ENCODE results near the gene PRRT1. TPM values are rescaled to one million over a fixed set of nuclear protein-coding genes. Genes with fewer than 3 reads are reported as not detected.
A peak's percentile ranks its signal among the peaks of the same experiment; 100 is the strongest.

Gene PRRT1
- total and polyA plus RNA-seq, 5 experiments from 2014 or later: 1.2 to 5.6 (median 3.6) TPM

DNA sequence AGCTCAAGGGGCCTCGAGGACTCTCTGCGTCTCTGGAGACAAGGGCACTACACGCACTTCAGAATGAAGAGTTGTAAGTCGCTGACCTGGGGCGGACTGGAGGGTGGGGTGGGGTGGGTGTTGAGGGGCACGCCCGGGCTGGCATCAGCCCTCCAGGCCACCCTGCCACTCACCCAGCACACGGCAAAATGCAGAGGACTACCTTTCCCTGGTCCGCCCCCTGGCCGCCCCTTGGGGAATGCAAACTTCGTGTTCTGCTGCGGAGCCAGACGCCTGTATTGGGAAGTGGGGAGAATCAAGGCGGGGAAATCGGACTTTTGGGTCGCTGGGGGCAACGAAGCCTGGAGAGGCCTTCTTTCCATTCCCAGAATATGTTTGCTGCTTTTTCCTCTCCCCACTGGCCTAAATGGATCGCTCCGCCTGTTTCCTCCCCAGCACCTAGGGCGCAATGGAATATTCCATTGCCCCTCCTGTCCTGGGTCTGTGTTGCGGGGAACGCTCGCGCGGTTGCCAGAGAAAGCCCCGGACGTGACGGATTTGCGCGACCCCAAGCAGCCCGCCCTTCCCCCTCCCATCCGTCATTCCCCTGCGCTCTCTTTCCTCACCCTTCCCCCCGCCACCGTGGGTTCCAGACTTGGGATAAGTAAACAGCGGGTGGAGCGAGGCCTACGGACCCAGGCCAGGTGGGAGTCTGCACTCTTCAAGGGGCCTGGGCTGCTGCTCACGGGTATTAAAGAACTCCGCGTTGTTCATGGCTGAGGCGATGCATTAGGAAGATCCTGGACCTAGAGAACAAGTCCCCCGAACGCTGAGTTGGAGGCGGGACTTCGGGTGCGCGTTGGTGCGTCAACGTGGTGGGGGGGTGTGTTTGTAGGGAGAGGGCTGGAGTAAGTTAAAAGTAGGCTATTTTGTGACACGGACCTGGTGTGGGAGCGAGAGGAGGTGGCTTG is 2.1 kb upstream of the PRRT1 start, which contains the start of gene PPT2:
TSS of gene PPT2 (plus strand) at position 578 of the 950 bp plus-strand sequence. CDS start 454 bp downstream, outside the sequence.
- ATAC-seq: peak; percentile 65 to 79
- peak within 1 kb of the TSS; percentile 88 to 100 (median 98) for H3K4me3 Mint-ChIP-seq
- DNase-seq: peak; percentile 60 to 92 (median 83)
- no peaks in the 10 kb centered on the region for H3K9me3 Mint-ChIP-seq
- peaks cover 6 to 24% (median 8%) of the 10 kb centered on the region in 3 donors for H3K36me3 Mint-ChIP-seq
- H3K27ac Mint-ChIP-seq: peak within 1 kb of the TSS; percentile 87 to 99 (median 98)
- H3K27me3 Mint-ChIP-seq: peaks cover 0 to 16% (median 4%) of the 10 kb centered on the region in 5 donors
- peaks cover 45 to 73% (median 53%) of the 10 kb centered on the region in 4 donors for H3K4me1 Mint-ChIP-seq
- POLR2A ChIA-PET: interaction anchor here (0.6 to 1.6 kb wide), 6 partner anchors 23 to 691 kb away, joined by 3 to 9 read pairs (median 4); partner anchors contain the start of gene AGPAT1

DNA sequence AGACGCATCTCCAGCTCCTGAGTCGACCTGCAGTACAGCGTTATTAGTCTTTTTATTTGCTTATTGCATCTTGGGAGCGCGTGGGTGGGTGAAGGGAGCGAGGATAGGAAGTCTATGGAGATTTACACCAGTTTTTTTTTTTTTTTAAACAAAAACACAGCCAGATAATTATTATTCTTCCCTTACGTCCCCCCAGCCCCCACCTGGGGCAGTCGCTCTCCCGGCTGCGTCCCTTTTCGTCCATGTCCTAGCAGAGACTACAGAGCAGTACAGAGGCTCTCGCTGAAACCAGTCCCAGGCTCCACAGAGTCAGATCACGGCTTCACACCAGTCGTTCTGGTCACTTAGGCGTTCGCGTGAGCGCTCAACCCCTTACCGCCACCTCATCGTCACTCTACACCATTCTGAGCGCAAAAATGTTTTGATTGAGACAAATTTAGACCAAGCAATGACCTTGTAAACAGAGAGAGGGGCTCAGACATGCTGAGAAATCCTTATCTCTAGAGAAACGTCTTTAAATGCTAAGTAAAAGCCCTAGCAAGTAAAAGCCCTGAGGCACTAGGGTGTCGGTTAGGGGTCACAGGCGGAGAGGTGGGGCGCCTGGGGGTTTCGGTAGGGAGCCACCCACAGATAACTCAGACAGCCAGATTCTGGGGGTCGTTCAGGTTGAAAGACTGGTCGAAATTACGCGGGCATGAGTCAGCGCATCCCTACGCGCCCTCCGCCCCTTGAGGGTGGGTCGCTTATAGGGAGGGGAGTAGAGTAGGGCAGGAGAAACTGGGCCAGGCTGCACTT is 1.2 kb upstream of the PRRT1 start:
- H3K4me1 Mint-ChIP-seq: peaks cover 50 to 82% (median 61%) of the 10 kb centered on the region in 4 donors
- peaks cover 0 to 21% (median 4%) of the 10 kb centered on the region in 3 donors for H3K36me3 Mint-ChIP-seq
- H3K9me3 Mint-ChIP-seq: no peaks in the 10 kb centered on the region
- H3K27ac Mint-ChIP-seq: peak overlapping the region; percentile 80 to 99 (median 92)
- POLR2A ChIA-PET: interaction anchor here (0.6 to 1.9 kb wide), 8 partner anchors 17 to 54 kb away, joined by 3 to 21 read pairs (median 6); partner anchors contain the start of genes ATF6B, FKBPL, GPSM3 and PBX2
- H3K27me3 Mint-ChIP-seq: peaks cover 0 to 23% (median 4%) of the 10 kb centered on the region in 5 donors
- peak in 3 of 10 donors; percentile 5 to 62 (median 8) for DNase-seq
- no peak for ATAC-seq
- H3K4me3 Mint-ChIP-seq: peak overlapping the region; percentile 64 to 100 (median 86)

DNA sequence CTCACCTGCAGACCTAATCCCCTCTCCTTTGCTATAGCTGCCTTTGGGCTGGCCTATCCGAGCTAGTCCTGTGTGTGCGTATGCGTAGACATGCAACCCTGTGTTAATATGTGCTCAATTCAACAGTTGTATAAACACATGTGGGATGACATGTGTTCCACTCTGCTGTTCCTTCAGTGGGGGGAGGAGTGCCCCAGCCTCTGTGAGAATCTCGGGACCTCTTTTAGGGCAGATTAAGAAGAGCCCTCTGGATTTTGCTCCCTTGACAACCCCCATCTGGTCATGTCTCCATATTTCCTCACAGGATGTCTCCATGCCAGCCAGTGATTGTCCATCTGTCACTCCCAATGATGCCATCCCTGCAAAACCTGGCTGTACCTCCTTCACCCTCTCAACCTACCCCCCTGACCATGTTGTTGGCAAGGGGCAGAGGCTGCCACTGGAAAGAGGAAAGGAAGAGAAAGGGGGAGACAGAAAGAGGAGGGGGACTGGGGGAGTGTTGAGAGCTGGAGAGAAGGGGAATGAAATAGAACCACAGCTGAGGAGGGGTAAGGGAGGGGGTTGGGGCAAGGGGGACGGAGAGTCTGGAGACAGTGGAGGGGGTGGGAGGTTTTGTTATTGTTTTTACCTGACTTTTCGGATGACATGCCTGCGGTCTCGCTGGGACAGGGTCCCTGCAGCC is 417 bp downstream of the PRRT1 start:
- peak in 1 of 2 donors; percentile 24 for ATAC-seq
- Mint-ChIP-seq H3K27me3 (peaks cover 0 to 31% (median 4%) of the 10 kb centered on the region in 5 donors), H3K9me3 (no peaks in the 10 kb centered on the region), H3K36me3 (peaks cover 0 to 11% (median 0%) of the 10 kb centered on the region in 3 donors), H3K4me3 (peak overlapping the region; percentile 81 to 100 (median 91)), H3K4me1 (peaks cover 45 to 76% (median 66%) of the 10 kb centered on the region in 4 donors), H3K27ac (peak overlapping the region; percentile 38 to 98 (median 92))
- DNase-seq: peak in 4 of 10 donors; percentile 33 to 66 (median 42)
- POLR2A ChIA-PET: interaction anchor here (1.2 to 1.9 kb wide), 8 partner anchors 15 to 179 kb away, joined by 3 to 21 read pairs (median 6); partner anchors contain the start of genes ATF6B, DXO, FKBPL and GPSM3

DNA sequence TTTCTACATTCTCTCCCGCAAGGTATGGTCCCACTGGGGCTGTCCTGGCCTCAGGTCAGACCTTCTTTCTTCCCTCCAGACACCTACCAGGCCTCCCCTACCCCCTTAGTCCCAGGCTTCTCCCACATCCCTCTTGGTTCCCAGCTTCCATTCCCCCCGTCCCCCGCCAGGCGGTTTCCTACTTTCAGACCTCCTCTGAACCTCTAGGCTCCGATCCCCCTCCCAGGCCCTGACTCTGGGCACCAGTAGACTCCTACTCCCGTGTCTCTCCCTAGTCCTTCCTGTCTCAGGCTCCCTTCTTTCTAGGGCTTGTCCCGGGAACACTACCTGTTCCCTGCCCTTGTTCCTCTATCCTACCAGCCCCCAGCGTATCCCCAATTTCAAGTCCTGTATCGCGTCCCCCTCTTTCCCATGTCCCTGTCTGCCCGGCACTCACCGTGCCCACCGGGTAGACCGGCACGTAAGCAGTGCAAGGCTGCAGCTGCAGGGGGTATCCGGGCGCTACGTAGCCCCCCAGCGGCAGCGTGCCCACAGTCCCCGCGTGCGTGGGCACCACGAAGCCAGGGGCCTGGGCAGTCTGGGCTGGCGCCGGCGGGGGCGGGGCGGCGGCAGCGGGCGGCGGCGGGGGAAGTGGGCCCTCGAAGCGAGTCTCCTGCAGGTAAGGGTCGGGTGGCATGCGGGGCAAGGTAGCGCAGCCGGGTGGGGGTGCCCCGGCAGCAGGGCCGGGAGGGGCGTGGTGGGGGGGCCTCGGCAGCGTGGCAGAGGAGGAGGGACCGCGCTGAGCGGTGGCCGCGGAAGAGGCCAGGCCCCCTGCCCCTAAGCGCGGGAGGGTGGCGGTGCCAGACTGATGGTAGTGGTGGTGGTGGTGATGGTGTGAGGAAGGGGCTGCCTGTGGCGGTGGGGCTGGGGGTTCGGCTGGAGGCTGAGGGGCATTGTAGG is 1.5 kb downstream of the PRRT1 start:
- peak in 2 of 10 donors; percentile 14 to 59 for DNase-seq
- H3K27ac Mint-ChIP-seq: peak overlapping the region in 9 of 10 donors; percentile 50 to 95 (median 84)
- POLR2A ChIA-PET: interaction anchor here (1.0 to 1.6 kb wide), 5 partner anchors 14 to 178 kb away, joined by 3 to 7 read pairs (median 3); partner anchors contain the start of genes AGPAT1, DXO and GPSM3
- H3K36me3 Mint-ChIP-seq: peaks cover 0 to 5% (median 0%) of the 10 kb centered on the region in 3 donors
- H3K27me3 Mint-ChIP-seq: peaks cover 0 to 34% (median 4%) of the 10 kb centered on the region in 5 donors
- no peaks in the 10 kb centered on the region for H3K9me3 Mint-ChIP-seq
- H3K4me1 Mint-ChIP-seq: peaks cover 43 to 70% (median 59%) of the 10 kb centered on the region in 4 donors
- peak overlapping the region; percentile 81 to 100 (median 91) for H3K4me3 Mint-ChIP-seq
- no peak for ATAC-seq

GRCh38 chr6:32149092-32149755 is 2.5 kb downstream of the PRRT1 start:
- POLR2A ChIA-PET: interaction anchor here (0.8 to 1.6 kb wide), 5 partner anchors 14 to 46 kb away, joined by 3 to 7 read pairs (median 4); partner anchors contain the start of genes AGPAT1, FKBPL and GPSM3
- ATAC-seq: peak; percentile 1 to 20
- Mint-ChIP-seq H3K27ac (peak overlapping the region; percentile 38 to 95 (median 90)), H3K9me3 (no peaks in the 10 kb centered on the region), H3K4me1 (peaks cover 37 to 60% (median 52%) of the 10 kb centered on the region in 4 donors), H3K27me3 (peaks cover 0 to 34% (median 4%) of the 10 kb centered on the region in 5 donors), H3K36me3 (peaks cover 0 to 5% (median 0%) of the 10 kb centered on the region in 3 donors), H3K4me3 (peak overlapping the region; percentile 81 to 94 (median 86))
- peak in 1 of 10 donors; percentile 58 for DNase-seq

GRCh38 chr6:32148289-32149091 is 3.2 kb downstream of the PRRT1 start:
- ATAC-seq (peak; percentile 66 to 71), DNase-seq (peak; percentile 55 to 84 (median 72))
- POLR2A ChIA-PET: interaction anchor here (0.6 to 1.6 kb wide), 8 partner anchors 13 to 1153 kb away, joined by 3 to 7 read pairs (median 4); partner anchors contain the start of genes AGPAT1, ATF6B, FKBPL and GPSM3
- H3K27me3 Mint-ChIP-seq: peaks cover 0 to 34% (median 4%) of the 10 kb centered on the region in 5 donors
- H3K27ac Mint-ChIP-seq: peak overlapping the region; percentile 38 to 95 (median 90)
- H3K36me3 Mint-ChIP-seq: peaks cover 0 to 5% (median 0%) of the 10 kb centered on the region in 3 donors
- H3K4me1 Mint-ChIP-seq: peaks cover 33 to 53% (median 47%) of the 10 kb centered on the region in 4 donors
- peak overlapping the region; percentile 81 to 94 (median 86) for H3K4me3 Mint-ChIP-seq
- no peaks in the 10 kb centered on the region for H3K9me3 Mint-ChIP-seq

DNA sequence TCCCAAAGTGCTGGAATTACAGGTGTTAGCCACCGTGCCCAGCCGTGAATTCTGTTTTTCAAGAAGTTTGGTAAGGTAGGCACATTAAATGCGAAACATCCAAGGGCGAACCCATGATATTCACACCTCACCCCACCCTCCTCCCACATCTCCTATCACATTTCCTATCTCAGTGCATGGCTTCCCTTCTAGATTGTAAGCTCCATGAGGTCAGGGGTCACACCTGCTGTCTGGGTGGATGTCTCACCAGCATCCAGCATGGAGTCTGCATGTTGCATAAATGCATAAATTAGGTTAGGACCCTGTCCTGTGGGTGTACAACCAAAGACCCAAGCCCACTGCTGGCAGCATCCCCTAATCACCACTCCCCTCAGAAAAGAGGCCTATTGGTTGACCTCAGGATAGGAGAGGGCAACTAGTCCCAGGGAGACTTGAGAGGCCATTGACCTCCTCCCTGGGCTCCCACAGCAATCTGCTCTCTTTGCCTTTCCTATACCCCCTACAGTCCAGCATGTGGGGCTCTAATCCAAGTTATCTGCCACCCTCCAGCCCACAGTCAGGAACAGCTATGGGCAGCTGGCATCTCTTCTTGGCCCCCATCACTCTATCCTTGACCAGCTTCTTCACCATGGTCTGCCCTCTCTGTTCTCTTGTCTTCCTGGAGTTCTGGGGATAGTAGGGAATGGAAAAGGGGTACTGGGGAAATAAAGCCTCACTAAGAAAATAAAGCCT is 4.2 kb downstream of the PRRT1 start:
- H3K27ac Mint-ChIP-seq: peak overlapping the region in 3 of 10 donors; percentile 5 to 91 (median 63)
- no peaks in the 10 kb centered on the region for H3K9me3 Mint-ChIP-seq
- H3K36me3 Mint-ChIP-seq: peaks cover 0 to 5% (median 0%) of the 10 kb centered on the region in 3 donors
- ATAC-seq: no peak
- no peak overlapping the region for H3K4me3 Mint-ChIP-seq
- H3K4me1 Mint-ChIP-seq: peaks cover 28 to 43% (median 39%) of the 10 kb centered on the region in 4 donors
- DNase-seq: peak in 1 of 10 donors; percentile 23
- peaks cover 0 to 34% (median 4%) of the 10 kb centered on the region in 5 donors for H3K27me3 Mint-ChIP-seq
- POLR2A ChIA-PET: interaction anchor here (0.6 to 1.5 kb wide), 5 partner anchors 12 to 1153 kb away, joined by 3 to 4 read pairs (median 3); partner anchors contain the start of gene ATF6B

- Mint-ChIP-seq H3K4me1 (peaks cover 25 to 35% (median 32%) of the 10 kb centered on the region in 4 donors), H3K9me3 (no peaks in the 10 kb centered on the region), H3K4me3 (peak overlapping the region in 1 of 10 donors; percentile 11), H3K36me3 (peaks cover 0 to 5% (median 0%) of the 10 kb centered on the region in 3 donors), H3K27me3 (peaks cover 0 to 38% (median 8%) of the 10 kb centered on the region in 5 donors), H3K27ac (peak overlapping the region in 3 of 10 donors; percentile 1 to 26 (median 6))
- DNase-seq: no peak
- POLR2A ChIA-PET: interaction anchor here (0.8 kb wide), 1 partner anchor 16 kb away, joined by 3 read pairs; the partner anchor contains the start of gene FKBPL
- ATAC-seq: no peak
These were observed 5.1 kb downstream of the PRRT1 start for GRCh38 chr6:32146687-32147086.

Measured in naive thymus-derived CD8-positive, alpha-beta T cell (primary cell).